HEK293 (cell line): ENCODE results near the gene SBK1.

Source experiments
- CTCF ChIA-PET: fragments of 350-600 bp; formaldehyde crosslinking; extraction: SDS; loops from one replicate; lab custom pipeline; 2021; ENCODE audit warnings: antibody characterized with exemption; lab: Yijun Ruan, JAX
- POLR2A ChIA-PET: fragments of 300-600 bp; formaldehyde crosslinking; extraction: SDS; loops from one replicate; lab custom pipeline; 2020; ENCODE audit warnings: antibody characterized with exemption, inconsistent platforms; lab: Yijun Ruan, JAX
- H3K27ac ChIP-seq: fragments of 200-500 bp; sonication (Bioruptor generic); 2 replicates; pipeline ENCODE4 v1.5.1; 2014; ENCODE audit warnings: low read depth, low read length, control low read depth, inconsistent platforms; ENCODE audit errors: extremely low read depth
- H3K36me3 ChIP-seq, 2 experiments: fragments of 200-500 bp in 1 of 2; sonication (Bioruptor generic) in 1 of 2; 1 replicate in 1 of 2; 2 replicates in 1 of 2; pipeline ENCODE4 v1.5.1; 2014 to 2017; ENCODE audit warnings: inconsistent platforms in 2 of 2, low read length in 2 of 2; ENCODE audit not compliant: control insufficient read depth in 2 of 2, insufficient read depth in 1 of 2
- H3K4me1 ChIP-seq: fragments of 200-500 bp; sonication (Bioruptor generic); 2 replicates; pipeline ENCODE4 v1.5.1; 2014; ENCODE audit warnings: mild to moderate bottlenecking, low read length, inconsistent platforms; ENCODE audit not compliant: control insufficient read depth, insufficient read depth
- H3K4me3 ChIP-seq: 2 replicates; pipeline ENCODE4 v1.5.1; 2011; ENCODE audit warnings: low read depth, mild to moderate bottlenecking, control low read depth, low read length, moderate library complexity
- H3K9me3 ChIP-seq: fragments of 200-500 bp; sonication (Bioruptor generic); 2 replicates; pipeline ENCODE4 v1.5.1; 2014; ENCODE audit warnings: low read depth, low read length, inconsistent platforms; ENCODE audit not compliant: control insufficient read depth, insufficient read depth
- GLIS1 ChIP-seq: fragments of 450-650 bp; formaldehyde crosslinking; IDR thresholded peaks from 2 replicates; pipeline ENCODE4 v1.5.1; 2016; ENCODE audit warnings: missing biosample characterization, missing genetic modification characterization
- HOXA7 ChIP-seq: sonication (generic); formaldehyde crosslinking; IDR thresholded peaks from 2 replicates; pipeline ENCODE4 v1.8.1; 2022; ENCODE audit warnings: missing genetic modification reagents, borderline replicate concordance
- SCRT2 ChIP-seq: fragments of 450-650 bp; formaldehyde crosslinking; IDR thresholded peaks from 2 replicates; pipeline ENCODE4 v1.5.1; 2016; ENCODE audit warnings: missing biosample characterization, missing genetic modification characterization
- ZBTB44 ChIP-seq: fragments of 450-650 bp; IDR thresholded peaks from 2 replicates; pipeline ENCODE4 v1.5.1; 2018; ENCODE audit warnings: missing biosample characterization, mild to moderate bottlenecking, missing genetic modification characterization
- ZBTB7A ChIP-seq: fragments of 450-650 bp; formaldehyde crosslinking; IDR thresholded peaks from 2 replicates; pipeline ENCODE4 v1.5.1; 2016; ENCODE audit warnings: low read depth, missing biosample characterization, missing genetic modification characterization
- ZFHX2 ChIP-seq: fragments of 450-650 bp; formaldehyde crosslinking; conservative IDR thresholded peaks from 2 replicates; pipeline ENCODE4 v1.5.1; 2016; ENCODE audit warnings: missing biosample characterization, missing genetic modification characterization
- ZNF10 ChIP-seq: fragments of 450-650 bp; formaldehyde crosslinking; IDR thresholded peaks from 2 replicates; pipeline ENCODE4 v1.5.1; 2017; ENCODE audit warnings: missing biosample characterization, missing genetic modification characterization
- ZNF214 ChIP-seq: fragments of 450-650 bp; formaldehyde crosslinking; IDR thresholded peaks from 2 replicates; pipeline ENCODE4 v1.5.1; 2017; ENCODE audit warnings: missing biosample characterization, mild to moderate bottlenecking, missing genetic modification characterization, borderline replicate concordance
- ZNF521 ChIP-seq: fragments of 450-650 bp; formaldehyde crosslinking; IDR thresholded peaks from 2 replicates; pipeline ENCODE4 v1.5.1; 2017; ENCODE audit warnings: missing biosample characterization, mild to moderate bottlenecking, missing genetic modification characterization
- ZNF544 ChIP-seq: fragments of 450-650 bp; formaldehyde crosslinking; IDR thresholded peaks from 2 replicates; pipeline ENCODE4 v1.5.0; 2017; ENCODE audit warnings: missing biosample characterization, missing genetic modification characterization
- ZNF610 ChIP-seq: fragments of 450-650 bp; formaldehyde crosslinking; IDR thresholded peaks from 2 replicates; pipeline ENCODE4 v1.5.1; 2016; ENCODE audit warnings: missing biosample characterization, missing genetic modification characterization, borderline replicate concordance
- ZNF623 ChIP-seq: fragments of 450-650 bp; formaldehyde crosslinking; IDR thresholded peaks from 2 replicates; pipeline ENCODE4 v1.5.1; 2016; ENCODE audit warnings: missing biosample characterization, missing genetic modification characterization
- ZNF664 ChIP-seq: fragments of 450-650 bp; formaldehyde crosslinking; IDR thresholded peaks from 2 replicates; pipeline ENCODE4 v1.5.1; 2016; ENCODE audit warnings: missing biosample characterization, missing genetic modification characterization
- ZNF692 ChIP-seq: fragments of 450-650 bp; formaldehyde crosslinking; IDR thresholded peaks from 2 replicates; pipeline ENCODE4 v1.5.1; 2016; ENCODE audit warnings: missing biosample characterization, missing genetic modification characterization
- ZNF777 ChIP-seq: fragments of 450-650 bp; formaldehyde crosslinking; IDR thresholded peaks from 2 replicates; pipeline ENCODE4 v1.5.1; 2017; ENCODE audit warnings: missing biosample characterization, missing genetic modification characterization, borderline replicate concordance
- ZNF843 ChIP-seq: fragments of 450-650 bp; formaldehyde crosslinking; IDR thresholded peaks from 2 replicates; pipeline ENCODE4 v1.5.1; 2016; ENCODE audit warnings: missing biosample characterization, missing genetic modification characterization
- TF ChIP-seq, protein P1 (sequence below): fragments of 450-650 bp; formaldehyde crosslinking; IDR thresholded peaks from 2 replicates; pipeline ENCODE4 v1.5.1; 2016; ENCODE audit warnings: missing biosample characterization, missing genetic modification characterization
- TF ChIP-seq, protein P2 (sequence below): fragments of 450-650 bp; formaldehyde crosslinking; IDR thresholded peaks from 2 replicates; pipeline ENCODE4 v1.5.1; 2017; ENCODE audit warnings: missing biosample characterization, missing genetic modification characterization
- TF ChIP-seq, protein P3 (sequence below): fragments of 450-650 bp; formaldehyde crosslinking; IDR thresholded peaks from 2 replicates; pipeline ENCODE4 v1.5.1; 2016; ENCODE audit warnings: missing biosample characterization, missing genetic modification characterization, low read depth

SBK1 gene

GRCh38 chr16:28307936-28308335, 15.6 kb downstream of the SBK1 start:
- Histone ChIP-seq H3K4me3 (no peak overlapping the region), H3K36me3 (no peaks in the 10 kb centered on the region), H3K9me3 (no peaks in the 10 kb centered on the region), H3K4me1 (no peaks in the 10 kb centered on the region), H3K27ac (no peak overlapping the region)
- CTCF ChIA-PET, result interaction anchor here (0.6 kb wide), 2 partner anchors 30 to 84 kb away, joined by 3 read pairs; no protein-coding TSS in a partner anchor
- no peak for TF ChIP-seq SCRT2 (tag by site-specific recombination)
- TF ChIP-seq ZNF664 (tag by site-specific recombination), result peak; percentile 58
- TF ChIP-seq, protein P1, sequence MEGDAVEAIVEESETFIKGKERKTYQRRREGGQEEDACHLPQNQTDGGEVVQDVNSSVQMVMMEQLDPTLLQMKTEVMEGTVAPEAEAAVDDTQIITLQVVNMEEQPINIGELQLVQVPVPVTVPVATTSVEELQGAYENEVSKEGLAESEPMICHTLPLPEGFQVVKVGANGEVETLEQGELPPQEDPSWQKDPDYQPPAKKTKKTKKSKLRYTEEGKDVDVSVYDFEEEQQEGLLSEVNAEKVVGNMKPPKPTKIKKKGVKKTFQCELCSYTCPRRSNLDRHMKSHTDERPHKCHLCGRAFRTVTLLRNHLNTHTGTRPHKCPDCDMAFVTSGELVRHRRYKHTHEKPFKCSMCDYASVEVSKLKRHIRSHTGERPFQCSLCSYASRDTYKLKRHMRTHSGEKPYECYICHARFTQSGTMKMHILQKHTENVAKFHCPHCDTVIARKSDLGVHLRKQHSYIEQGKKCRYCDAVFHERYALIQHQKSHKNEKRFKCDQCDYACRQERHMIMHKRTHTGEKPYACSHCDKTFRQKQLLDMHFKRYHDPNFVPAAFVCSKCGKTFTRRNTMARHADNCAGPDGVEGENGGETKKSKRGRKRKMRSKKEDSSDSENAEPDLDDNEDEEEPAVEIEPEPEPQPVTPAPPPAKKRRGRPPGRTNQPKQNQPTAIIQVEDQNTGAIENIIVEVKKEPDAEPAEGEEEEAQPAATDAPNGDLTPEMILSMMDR (tag by site-specific recombination), result no peak
- POLR2A ChIA-PET, result no interaction called here

DNA sequence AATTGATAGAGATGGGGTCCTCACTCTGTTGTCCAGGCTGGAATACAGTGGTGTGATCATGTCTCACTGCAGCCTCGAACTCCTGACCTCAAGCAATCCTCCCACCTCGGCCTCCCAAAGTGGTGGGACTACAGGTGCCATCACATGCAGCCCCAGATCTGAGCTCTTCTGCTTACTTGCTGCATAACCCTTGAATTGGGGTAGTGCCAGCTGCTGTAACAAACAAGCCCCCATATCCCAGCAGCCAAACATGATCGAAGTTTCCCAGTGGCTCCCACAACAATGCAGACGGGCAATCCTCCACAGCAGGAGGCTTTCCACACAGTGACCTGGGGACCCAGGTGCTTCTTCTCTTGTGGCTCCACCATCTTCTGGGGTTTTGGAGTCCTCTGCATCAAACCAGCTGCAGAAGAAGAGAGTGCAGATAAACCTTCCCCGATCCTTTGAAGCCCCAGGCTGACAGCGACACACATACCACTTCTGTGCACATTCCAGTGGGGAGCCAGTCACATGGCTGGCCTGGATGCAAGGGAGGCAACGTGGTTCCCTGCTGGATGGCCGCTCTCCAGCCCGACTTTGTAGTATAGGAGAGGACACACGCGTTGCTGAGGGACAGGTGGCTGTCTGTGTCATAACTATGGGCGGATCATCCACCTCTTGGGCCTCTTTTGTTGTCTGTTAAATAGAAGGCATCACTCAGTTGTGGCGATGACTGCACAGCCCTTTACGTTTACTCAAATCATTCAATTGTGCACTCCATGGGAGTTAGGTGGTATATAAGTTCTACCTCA, 16.7 kb downstream of the SBK1 start:
- TF ChIP-seq ZNF521 (tag by site-specific recombination) (no peak), ZNF623 (tag by site-specific recombination) (no peak), ZNF777 (tag by site-specific recombination) (no peak), ZNF610 (tag by site-specific recombination) (no peak), ZNF544 (tag by site-specific recombination) (no peak), HOXA7 (CRISPR knock-in tag) (no peak), GLIS1 (tag by site-specific recombination) (no peak), ZNF843 (tag by site-specific recombination) (no peak), ZBTB44 (no peak), ZNF214 (tag by site-specific recombination) (no peak)
- TF ChIP-seq, all 188 proteins: peak for 0
- POLR2A ChIA-PET, result interaction anchor here (0.6 kb wide), 1 partner anchor 13 kb away, joined by 4 read pairs; no protein-coding TSS in a partner anchor

GRCh38 chr16:28309811-28310311, 17.5 kb downstream of the SBK1 start:
- H3K27ac ChIP-seq, result no peak overlapping the region
- H3K9me3 ChIP-seq, result no peaks in the 10 kb centered on the region
- H3K4me1 ChIP-seq, result no peaks in the 10 kb centered on the region
- ChIA-PET POLR2A (no interaction called here), CTCF (interaction anchor here (0.7 to 0.8 kb wide), 2 partner anchors 28 to 307 kb away, joined by 3 to 7 read pairs; no protein-coding TSS in a partner anchor)
- H3K36me3 ChIP-seq, result no peaks in the 10 kb centered on the region
- no peak overlapping the region for H3K4me3 ChIP-seq
- TF ChIP-seq, protein P2, sequence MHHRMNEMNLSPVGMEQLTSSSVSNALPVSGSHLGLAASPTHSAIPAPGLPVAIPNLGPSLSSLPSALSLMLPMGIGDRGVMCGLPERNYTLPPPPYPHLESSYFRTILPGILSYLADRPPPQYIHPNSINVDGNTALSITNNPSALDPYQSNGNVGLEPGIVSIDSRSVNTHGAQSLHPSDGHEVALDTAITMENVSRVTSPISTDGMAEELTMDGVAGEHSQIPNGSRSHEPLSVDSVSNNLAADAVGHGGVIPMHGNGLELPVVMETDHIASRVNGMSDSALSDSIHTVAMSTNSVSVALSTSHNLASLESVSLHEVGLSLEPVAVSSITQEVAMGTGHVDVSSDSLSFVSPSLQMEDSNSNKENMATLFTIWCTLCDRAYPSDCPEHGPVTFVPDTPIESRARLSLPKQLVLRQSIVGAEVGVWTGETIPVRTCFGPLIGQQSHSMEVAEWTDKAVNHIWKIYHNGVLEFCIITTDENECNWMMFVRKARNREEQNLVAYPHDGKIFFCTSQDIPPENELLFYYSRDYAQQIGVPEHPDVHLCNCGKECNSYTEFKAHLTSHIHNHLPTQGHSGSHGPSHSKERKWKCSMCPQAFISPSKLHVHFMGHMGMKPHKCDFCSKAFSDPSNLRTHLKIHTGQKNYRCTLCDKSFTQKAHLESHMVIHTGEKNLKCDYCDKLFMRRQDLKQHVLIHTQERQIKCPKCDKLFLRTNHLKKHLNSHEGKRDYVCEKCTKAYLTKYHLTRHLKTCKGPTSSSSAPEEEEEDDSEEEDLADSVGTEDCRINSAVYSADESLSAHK (tag by site-specific recombination), result no peak
- TF ChIP-seq ZBTB7A (tag by site-specific recombination) (no peak), ZNF544 (tag by site-specific recombination) (no peak), ZNF10 (tag by site-specific recombination) (no peak), ZFHX2 (tag by site-specific recombination) (0 out of 2 replicates have a peak, but pooled peaks have one; percentile 9), ZNF692 (no peak)
- TF ChIP-seq, protein P3, sequence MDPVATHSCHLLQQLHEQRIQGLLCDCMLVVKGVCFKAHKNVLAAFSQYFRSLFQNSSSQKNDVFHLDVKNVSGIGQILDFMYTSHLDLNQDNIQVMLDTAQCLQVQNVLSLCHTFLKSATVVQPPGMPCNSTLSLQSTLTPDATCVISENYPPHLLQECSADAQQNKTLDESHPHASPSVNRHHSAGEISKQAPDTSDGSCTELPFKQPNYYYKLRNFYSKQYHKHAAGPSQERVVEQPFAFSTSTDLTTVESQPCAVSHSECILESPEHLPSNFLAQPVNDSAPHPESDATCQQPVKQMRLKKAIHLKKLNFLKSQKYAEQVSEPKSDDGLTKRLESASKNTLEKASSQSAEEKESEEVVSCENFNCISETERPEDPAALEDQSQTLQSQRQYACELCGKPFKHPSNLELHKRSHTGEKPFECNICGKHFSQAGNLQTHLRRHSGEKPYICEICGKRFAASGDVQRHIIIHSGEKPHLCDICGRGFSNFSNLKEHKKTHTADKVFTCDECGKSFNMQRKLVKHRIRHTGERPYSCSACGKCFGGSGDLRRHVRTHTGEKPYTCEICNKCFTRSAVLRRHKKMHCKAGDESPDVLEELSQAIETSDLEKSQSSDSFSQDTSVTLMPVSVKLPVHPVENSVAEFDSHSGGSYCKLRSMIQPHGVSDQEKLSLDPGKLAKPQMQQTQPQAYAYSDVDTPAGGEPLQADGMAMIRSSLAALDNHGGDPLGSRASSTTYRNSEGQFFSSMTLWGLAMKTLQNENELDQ (tag by site-specific recombination), result no peak

More for the DNA sequence above, 16.7 kb downstream of the SBK1 start:
- H3K36me3 ChIP-seq, result no peaks in the 10 kb centered on the region
- no peak overlapping the region for H3K27ac ChIP-seq
- no peaks in the 10 kb centered on the region for H3K9me3 ChIP-seq
- CTCF ChIA-PET, result interaction anchor here (0.7 to 0.8 kb wide), 2 partner anchors 12 to 27 kb away, joined by 3 read pairs; no protein-coding TSS in a partner anchor
- no peaks in the 10 kb centered on the region for H3K4me1 ChIP-seq
- H3K4me3 ChIP-seq, result no peak overlapping the region
